HL-60/S4 treated with retinoic acid at 250 ng/mL for 4 days and 3 days (cell line): Measurements from ENCODE around the gene FUZ.

Experiments used
- in situ Hi-C: fragments of 300-500 bp; cut with MboI; formaldehyde crosslinking; loops from 2 replicates; pipeline ENCODE4 v1.7.0; 2022; ENCODE audit warnings: low sequenced_read_pairs

Gene FUZ

DNA sequence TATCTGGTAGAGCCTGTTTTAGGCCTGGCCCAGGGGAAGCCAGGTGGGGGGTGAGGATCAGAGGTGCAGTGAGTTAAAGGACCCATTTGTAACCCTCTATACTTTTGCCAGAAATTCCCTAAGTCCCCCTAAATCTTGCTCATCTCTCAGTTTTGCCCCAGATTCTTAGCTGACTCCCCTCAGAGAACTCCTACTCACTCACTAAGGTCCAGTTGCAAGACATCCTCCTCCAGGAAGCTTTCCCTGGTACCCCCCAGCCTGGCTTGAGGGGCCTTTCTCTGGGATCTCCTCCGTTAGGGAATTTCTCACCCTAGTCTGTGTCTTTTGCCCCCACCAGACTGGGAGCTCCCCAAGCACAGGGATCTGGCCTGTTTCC, 51.9 kb downstream of the FUZ start:
- in situ Hi-C loops: no loop called here

DNA sequence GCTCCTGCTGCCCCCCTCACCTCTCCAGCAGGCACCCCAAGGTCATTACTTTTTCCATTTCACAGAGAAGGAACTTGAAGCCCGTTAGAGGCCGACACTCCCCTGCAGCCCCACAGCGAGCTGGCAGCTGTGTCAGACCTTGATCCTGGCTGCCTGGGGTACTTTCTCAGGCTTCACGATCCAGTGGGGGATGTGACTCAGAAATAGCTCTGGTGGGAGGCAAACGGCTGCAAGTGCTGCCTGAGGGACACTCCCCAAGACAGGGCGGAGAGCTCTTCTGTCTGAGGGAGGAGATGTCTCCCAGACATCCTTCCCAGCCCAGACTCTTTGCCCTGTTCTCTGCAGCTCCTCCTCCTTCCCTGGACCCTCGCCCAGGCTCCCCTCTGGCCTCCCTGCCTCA, 54.8 kb downstream of the FUZ start:
- in situ Hi-C loops: no loop called here
